A172 (cell line): ENCODE measurements around the gene ZDHHC24. TPM values are rescaled to one million over a fixed set of nuclear protein-coding genes. Genes with fewer than 3 reads are reported as not detected.
"Not testable (repeated sequence)": the region's sequence is repeated elsewhere in the genome, so short reads cannot be mapped to it uniquely, and the experiment has no call there.

Experiments used
- DNase-seq: peaks from one replicate; pipeline ENCODE4 v3.0.0-alpha.2; 2015; ENCODE audit warnings: low spot score
- total RNA-seq: library from RNA; depleted of rRNA; stranded (reverse); fragments of >200 nt; shearing (Covaris generic); gene quantifications from 2 replicates; pipeline ENCODE4 v1.2.3, GENCODE V29; 2014

ZDHHC24 gene
- total RNA-seq, 1 experiment from 2014 or later, result 21.5 TPM

DNA sequence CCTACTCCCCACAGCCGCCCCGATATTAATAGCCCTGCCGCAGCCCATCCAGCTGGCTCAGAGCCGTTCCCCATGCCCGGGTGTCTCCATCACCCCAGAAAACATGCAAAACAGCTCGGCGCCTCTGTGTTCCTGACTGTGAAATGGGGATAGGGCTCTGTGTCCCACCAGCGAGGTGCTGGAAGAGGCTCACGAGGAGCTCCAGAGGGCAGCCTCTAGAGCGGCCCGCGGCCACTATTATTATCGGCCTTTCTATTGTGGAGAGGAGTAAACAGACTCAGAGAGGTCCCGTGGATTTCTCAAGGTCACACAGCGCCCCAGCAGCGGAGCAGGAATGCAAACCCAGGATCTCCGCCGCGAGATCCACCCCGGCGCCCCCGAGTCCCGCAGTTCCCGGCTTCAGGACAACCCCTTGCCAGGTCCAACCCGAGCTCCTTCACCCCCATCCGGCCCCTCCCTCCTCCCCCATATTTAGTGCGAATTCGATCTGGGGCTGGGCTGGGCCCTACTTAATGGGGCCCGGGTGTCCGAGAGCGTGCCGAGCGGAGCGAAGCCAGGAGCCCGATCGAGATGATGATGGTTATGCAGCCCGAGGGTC lies 619 bp upstream of the ZDHHC24 start, which contains the start of gene ACTN3:
ACTN3 (plus strand) TSS at position 536 of the 598 bp plus-strand sequence; CDS start at position 571, 35 bp downstream.
- DNase-seq, result no peak

DNA sequence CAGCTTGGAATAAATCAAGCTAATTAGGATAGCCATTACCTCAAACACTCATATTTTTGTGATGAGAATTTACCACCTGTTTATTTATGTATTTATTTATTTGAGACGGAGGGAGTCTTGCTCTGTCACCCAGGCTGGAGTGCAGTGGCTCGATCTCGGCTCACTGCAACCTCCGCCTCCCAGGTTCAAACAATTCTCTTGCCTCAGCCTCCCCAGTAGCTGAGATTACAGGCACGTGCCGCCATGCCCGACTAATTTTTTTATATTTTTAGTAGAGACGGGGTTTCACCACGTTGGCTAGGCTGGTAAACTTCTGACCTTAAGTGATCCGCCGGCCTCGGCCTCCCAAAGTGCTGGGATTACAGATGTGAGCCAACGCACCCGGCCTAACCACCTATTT lies 896 bp downstream of the ZDHHC24 start:
- DNase-seq, result not testable (repeated sequence)

DNA sequence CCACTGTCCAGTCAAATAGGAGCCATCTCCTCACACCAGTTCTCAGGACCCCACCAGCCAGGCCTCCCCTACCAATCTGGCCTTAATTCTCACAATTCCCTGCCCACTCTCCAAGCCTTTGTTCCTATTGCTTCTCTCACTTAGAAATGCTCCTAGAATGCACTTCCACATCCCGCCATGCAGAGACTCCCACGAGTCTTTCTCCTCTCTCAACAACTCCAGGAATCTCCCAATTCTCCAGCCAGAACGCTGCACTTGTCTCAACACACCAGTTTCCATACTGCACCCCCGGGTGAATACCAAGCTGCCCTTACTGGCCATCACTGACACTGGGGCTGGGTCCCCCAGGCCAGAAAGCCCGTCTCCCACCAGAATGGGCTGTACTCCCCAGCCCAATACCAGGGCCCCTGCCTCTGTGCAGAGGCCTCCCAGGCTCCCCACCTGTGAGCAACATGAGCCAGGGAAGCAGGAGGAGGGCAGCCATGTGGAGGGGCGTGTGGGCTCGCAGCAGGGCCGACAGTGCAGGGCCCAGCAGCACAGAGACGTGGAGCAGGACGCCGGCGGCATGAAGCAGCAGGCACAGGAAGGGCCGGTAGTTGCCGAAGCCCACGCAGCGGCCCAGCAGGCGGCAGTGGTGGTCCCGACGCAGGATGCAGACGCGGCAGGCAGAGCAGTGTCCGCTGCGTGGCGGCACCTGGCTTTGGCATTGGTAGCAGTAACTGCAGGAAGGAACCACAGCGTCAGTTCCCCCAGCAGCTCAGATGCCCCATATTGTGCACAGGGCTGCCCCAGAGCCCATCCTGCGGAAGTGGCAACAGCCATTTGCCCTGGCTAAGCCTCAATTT lies 2.4 kb downstream of the ZDHHC24 start:
- DNase-seq, result no peak

DNA sequence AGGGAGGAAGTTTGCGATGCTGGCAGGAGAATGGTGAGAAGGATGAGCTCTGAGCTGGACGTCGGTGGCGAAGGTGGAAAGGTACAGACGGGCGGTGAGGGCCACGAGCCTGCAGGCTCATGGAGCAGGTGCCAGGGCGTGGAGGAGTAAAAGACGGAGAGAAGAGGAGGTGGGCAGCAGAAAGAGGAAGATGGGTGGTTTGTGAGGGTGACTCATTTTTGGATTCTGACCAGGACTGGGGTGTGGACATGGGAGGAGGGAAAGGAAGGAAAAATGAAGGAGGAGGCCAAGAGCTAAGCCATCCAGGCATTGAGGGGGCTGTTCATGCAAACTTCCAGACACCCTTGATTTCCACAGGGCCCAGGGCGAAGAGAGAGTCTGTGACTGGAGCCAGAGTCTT lies 3.5 kb downstream of the ZDHHC24 start:
- peak; percentile 61 for DNase-seq

DNA sequence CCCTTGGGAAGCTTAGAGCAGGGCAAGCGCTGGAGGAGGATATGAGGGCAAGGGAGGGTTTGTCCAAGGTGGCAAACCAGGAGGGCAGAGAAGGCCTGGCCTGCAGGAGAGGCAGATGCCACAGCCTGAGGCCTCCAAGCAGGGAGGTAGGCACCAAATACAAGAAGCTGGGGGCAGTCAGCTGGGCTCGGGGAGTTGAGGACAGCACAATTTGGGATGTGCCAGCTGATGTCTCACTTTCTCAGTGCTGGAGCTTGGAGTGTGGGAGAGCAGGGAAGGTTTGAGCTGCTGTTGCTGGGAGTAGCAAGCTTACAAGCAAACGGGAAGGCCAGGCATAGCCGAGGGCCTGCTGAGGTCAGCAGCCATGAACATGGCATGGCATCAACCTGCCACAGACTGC lies 4.0 kb downstream of the ZDHHC24 start:
- no peak for DNase-seq

DNA sequence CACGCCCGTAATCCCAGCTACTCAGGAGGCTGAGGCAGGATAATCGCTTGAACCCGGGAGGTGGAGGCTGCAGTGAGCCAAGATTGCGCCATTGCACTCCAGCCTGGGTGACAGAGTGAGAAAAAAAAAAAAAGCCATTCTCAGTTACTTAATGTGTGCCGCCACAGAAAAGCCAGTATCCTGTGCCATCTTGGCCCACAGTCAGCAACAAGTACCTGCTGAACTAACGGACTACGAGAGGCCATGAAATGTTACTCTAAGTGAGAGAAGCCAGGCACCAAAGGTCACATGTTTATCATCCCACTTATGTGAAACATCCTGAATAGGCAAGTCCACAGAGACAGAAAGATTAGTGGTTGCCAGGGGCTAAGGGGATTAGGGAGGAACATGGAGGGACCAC lies 5.2 kb downstream of the ZDHHC24 start:
- DNase-seq, result not testable (repeated sequence)

DNA sequence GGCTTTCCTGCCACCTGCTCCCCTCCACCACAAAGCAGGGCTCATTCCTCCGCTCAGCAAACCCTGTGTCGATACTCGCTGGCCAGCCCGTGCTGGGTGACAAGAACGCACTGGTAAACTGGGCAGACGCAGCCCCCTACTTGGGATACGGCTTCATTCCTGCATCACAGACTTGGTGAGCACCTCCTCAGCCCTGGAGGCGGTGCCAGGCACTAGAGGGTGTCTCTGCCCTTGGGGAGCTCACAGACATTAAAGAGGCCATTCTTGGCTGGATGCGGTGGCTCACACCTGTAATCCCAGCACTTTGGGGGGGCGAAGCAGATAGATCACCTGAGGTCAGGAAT lies 6.0 kb downstream of the ZDHHC24 start:
- DNase-seq, result no peak

DNA sequence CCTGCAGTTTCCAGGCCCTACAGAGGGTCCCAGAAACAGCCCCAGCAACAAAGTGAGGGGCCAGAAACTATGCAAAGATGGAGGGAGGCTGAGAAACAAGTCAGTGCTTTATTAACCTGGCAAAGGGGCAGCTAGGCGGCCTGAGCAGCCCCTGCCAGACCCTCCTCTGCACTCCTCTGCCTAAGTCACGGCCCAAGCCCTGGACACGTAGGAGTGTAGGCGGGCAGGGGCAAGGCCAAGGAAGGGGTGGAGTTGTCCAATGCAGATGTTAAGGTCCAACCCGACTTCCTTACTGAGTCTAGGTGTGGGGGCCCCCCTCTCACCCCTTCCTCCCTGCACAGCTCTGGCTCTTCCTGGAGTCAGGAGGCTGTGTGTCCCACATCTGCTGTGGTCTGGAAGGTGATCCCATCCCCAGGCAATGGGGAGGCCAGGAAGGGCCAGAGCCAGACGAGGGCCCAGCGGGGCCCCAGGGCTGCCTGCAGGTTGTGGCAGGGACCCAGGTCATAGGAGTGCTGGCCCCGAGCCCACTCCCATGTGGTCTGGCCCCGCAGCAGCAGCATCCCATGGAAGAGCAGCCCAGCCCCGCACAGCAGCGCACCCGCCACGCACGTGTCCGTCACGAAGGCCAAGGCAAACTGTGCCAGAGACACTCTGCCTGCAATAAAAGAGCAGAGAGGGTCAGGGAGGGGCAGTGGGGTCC lies 6.5 kb downstream of the ZDHHC24 start:
- DNase-seq, result no peak

DNA sequence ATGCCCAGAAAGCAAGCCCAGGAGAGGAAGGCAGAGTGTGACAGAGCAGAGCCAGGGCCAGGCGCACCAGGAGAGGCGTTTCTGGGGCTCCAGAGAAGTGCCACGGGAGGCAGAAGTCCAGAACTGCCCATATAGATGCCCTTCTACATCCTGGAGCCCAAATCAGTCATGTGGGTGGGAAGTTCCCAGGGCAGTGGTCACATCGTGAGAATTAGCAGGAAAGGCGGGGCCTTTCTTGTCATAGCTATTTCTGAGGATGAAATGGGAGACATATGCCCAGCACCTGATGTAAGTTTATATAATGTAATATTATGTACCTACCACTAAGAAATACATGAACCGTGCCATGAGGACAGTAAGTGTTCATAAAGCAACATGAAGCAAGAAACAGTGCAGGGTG lies 13.1 kb downstream of the ZDHHC24 start:
- DNase-seq, result peak; percentile 21

DNA sequence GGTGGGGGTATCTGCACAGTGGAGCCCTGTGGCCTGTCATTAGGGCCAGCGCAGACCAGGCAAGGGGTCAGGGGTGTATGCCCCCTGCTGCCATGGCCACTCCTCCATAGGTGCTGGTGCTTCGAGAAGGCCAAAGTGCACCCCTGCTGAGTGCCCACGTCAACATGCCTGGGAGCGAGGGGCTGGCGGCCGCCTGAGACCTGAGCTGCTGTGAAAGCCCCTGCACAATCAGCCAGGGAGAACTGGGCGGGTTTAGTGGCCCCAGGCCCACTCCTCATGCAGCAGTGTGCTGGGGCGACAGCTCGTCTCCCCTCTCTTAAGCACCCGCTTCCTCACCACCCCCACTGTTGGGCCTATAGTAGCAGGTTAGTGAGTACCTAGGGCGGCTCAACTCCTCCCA lies 14.0 kb downstream of the ZDHHC24 start:
- DNase-seq, result no peak

DNA sequence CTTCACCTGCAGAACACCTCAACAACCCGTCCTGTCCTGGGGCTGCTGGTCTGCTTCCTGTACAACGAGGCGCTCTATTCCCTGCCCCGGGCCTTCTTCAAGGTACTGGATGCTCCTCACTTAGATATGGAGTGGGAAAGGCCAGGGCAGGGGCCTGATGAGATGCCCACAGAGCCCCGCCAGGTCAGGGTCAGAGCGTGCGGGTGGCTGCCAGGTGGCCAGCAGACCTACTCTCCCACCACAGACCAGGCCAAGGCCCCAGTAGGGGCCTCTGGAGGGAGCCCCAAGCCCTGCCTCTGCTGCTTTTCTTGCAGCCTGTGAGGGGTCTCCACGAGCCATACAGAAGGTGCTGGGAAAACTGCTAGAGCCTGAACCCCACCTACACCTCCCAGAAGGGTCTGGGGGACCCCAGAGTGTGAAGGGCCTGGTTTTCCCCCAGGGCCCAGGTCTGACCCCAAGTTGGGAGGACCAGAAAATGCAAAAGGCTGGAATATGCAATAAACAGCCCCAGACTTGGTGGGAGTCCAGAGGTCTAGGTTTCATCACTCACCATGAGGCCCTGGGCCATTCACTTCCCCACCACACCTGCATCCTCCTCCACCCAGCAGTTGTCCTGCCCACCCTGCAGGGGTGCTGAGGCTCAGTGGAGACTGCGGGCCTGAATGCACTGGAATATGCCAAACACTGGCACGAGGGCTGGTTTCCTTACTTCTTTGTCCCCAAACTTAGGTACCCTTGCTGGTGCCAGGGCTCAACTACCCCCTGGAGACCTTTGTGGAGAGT lies 14.7 kb downstream of the ZDHHC24 start:
- DNase-seq, result no peak

DNA sequence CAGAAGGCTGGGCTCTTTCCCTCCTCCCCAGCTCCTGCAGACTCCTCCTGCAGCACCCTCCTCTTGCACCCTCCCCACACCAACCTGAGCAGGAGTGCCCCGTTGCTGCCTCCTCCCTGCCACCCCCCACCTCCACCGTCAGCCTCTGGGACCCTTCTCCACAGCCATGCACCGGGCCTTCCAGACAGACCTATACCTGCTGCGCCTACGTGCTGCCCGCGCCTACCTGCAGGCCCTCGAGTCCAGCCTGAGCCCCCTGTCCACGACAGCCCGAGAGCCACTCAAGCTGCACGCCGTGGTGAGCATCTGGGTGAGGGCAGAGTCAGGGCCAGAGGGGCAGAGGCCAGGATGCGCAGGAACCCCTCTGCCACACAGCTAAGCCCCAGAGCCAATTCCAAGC lies 16.2 kb downstream of the ZDHHC24 start:
- no peak for DNase-seq

DNA sequence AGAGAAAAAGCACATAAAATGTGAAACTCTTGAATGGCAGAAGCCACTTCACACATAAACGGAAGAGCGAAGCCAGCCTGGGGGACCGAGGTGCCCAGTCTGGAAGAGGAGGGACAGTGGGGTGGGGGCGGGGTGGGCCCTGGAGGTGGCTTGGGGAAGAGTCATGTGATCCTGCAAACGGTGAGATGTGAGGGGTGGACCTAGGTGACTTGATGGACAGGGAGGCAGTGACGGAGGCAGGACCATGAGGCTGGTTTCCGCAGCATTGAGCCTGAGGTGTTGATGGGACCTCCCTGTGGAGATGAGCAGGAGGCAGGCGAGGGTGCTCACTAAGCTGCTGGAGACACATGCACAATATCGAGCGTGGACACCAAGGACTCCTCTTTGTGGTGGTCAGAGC lies 16.8 kb downstream of the ZDHHC24 start:
- DNase-seq, result no peak

DNA sequence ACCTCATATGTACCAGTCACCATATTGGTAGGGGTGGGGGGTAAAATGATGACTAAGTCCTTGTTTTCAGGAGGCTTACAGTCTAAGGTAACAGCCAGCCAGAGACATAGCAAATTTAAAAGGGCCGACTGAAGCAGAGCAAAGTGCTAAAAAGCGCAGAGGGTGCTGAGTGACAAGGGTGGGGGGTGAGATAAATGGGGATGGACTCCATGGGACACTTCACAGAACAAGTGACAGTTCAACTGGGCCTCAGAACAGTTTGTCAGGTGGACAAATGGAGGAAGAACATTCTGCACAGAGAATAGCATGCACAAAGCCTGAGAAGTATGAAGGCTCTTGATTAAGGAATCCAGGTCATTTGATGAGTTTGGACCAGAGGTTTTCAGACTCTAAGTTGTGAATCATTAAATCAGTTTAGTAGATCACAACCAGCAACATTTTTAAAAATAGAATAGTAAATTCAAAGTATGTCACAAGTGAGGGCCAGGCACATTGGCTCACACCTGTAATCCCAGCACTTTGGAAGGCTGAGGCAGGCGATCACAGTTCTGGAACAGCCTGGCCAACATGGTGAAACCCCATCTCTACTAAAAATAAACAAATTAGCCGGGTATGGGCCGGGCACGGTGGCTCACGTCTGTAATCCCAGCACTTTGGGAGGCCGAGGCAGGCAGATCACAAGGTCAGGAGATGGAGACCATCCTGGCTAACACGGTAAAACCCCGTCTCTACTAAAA lies 21.4 kb downstream of the ZDHHC24 start:
- no peak for DNase-seq

DNA sequence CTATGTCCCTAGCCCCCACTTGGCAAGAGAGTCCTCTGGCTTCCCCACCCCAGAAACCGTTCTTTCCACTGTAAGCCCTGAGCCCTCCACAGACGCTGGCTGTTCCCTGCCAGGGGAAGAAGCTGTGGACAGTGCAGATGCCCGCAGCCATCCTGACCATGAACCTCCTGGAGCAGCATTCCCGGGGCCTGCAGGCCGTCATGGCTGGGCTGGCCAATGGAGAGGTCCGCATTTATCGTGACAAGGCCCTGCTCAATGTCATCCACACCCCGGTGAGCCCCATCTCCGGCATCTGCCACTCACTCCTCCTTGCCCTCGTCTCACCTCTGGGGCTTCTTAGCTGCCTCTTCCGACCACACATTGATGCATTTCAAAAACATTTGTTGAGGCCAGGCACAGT lies 22.2 kb downstream of the ZDHHC24 start:
- DNase-seq, result no peak

DNA sequence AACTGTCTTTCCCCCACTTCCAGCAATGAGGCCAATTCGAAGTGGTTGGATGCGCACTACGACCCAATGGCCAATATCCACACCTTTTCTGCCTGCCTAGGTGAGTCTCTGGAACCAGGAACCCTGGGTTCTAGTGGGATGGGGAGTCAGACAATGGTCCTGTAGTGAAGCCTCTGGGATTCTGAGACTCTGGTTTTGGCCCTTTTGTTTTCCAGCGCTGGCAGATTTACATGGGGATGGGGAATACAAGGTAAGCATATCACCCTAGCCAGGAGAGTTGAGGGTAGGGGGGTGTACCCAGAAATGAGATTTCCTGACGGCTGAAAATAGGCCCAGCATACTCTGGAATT lies 34.9 kb downstream of the ZDHHC24 start:
- DNase-seq, result no peak

DNA sequence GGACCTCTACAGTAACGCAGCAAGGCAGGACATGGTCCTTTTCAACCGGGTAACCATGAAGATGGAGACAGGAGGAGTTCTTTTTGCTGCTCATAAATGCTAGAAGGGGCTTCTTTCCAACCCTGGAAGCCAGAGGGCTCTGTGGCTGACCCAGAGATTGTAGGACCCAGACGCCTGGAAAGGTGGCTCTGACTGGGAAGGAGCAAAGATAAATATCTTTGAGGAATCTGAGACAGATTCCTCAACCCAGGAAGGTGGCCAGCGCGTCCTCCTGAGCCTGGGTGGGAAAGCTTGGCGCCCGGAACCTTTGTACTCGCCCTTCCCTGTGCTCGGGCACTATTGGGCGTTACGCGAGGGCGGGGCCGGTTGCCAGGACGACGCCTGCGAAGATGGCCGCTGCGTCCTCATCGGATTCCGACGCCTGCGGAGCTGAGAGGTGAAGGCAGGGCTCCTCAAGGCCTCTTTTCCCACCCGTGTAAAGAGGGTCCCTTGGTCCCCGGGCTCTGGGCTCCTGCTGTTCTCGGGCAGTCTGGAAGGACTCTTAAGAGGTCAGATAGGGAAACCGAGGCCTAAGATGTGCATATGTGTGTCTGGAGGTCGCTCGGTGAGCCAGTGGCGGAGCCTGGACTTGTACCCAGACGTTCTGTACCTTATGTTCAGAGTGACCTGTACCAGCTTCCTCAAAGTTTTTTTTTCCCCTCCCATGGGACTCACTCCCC lies 35.4 kb downstream of the ZDHHC24 start, which contains the start of gene BBS1:
BBS1 (plus strand) TSS at position 365 of the 719 bp plus-strand sequence; CDS start at position 390, 25 bp downstream.
- peak; percentile 52 for DNase-seq

DNA sequence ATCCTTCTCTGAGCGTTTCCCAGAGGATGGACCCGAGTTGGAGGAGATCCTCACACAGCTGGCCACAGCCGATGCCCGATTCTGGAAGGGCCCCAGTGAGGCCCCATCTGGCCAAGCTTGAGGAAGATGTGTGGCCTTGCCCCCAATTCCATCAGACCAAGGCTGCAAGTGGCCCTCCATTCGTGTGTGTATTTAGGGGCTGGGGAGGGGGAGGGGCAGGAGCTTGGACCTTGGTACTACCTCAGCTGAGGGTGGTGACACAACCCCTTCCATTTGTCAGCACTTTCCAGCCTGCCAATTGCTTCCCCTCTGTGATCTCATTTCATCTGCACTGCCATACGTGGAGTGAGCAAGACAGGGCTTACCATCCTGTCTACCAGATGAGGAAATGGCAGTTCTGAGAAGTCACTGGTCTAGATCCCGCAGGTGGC lies 36.7 kb downstream of the ZDHHC24 start:
- no peak for DNase-seq

DNA sequence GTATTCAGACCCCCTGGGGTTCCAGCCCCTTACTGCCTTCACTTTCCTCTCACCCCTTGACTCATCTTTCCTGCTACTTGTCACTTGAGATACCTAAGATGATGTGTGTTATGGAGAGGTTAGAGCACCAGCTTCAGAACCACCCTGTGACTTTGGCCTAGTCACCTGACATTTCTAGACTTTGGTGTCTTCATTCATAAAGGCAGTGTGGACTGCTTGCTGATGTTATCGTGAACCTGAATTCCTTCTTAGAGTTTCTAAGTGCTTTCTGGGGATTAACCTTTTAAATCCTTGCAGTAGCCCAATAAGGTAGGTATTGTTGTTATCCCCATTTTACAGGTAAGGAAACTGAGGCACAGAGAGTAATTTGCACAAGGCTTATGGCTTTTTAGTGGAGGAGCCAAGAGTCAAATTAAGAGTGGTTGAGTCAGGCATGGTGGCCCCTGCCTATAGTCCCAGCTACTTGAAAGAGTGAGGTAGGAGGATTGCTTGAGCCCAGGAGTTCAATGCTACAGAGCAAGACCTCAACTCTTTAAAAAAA lies 40.5 kb downstream of the ZDHHC24 start:
- no peak for DNase-seq

DNA sequence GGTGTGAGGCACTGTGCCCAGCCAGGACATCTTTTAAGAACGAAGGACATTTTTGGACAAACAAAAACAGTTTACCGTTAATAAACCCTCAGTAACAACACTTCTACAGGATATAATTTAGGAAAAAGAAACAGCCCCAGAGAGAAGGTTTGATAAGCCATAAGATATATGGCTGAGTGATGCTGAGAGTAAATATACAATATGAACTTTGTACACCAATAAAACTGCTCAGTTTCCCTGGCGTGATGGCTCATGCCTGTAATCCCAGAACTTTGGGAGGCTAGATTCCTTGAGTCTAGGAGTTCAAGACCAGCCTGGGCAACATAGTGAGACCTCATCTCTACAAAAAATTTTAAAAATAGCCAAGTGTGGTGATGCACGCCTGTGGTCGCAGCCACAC lies 47.3 kb downstream of the ZDHHC24 start:
- DNase-seq, result no peak
